GM12892 (cell line): ENCODE data around the gene IQGAP2.
A peak's percentile ranks its signal among the peaks of the same experiment; 100 is the strongest.

ENCODE experiments used
- DNase-seq: peaks from one replicate; pipeline ENCODE4 v3.0.0; 2011; ENCODE audit not compliant: insufficient read length
- FAIRE-seq: peaks from 2 replicates; lab custom pipeline; 2011; peaks lifted over from hg19 to GRCh38; lab: Jason Lieb, UNC
- POLR2A ChIP-seq: IDR thresholded peaks from 2 replicates; pipeline ENCODE4 v1.6.1; 2011; ENCODE audit warnings: low read depth, low read length, control low read depth
- POLR2AphosphoS5 ChIP-seq: IDR thresholded peaks from 2 replicates; pipeline ENCODE4 v1.6.1; 2011; ENCODE audit warnings: low read depth, low read length, control low read depth
- TAF1 ChIP-seq: IDR thresholded peaks from 2 replicates; pipeline ENCODE4 v1.6.1; 2011; ENCODE audit warnings: low read depth, mild to moderate bottlenecking, control low read depth, low read length, borderline replicate concordance

IQGAP2 gene

DNA sequence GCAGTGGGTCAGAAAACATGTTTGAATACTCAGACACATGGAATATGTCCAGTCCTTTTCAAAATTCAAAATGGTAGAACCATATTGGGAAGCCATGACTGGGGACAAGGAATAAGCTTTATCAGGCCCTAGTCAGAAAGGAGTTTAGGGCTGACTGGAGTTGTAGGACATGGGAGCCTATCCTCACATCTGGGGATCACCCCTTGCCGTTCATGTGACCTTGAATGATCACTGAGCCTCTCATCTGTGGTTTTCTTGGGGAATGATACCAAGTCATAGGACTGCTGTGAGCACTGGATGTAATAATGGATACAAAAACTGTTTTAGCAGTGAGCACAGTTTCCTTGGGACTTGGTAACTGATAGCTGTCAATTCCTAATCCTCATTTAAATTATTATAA lies 84.7 kb downstream of the IQGAP2 start:
- peak; percentile 53 for FAIRE-seq

DNA sequence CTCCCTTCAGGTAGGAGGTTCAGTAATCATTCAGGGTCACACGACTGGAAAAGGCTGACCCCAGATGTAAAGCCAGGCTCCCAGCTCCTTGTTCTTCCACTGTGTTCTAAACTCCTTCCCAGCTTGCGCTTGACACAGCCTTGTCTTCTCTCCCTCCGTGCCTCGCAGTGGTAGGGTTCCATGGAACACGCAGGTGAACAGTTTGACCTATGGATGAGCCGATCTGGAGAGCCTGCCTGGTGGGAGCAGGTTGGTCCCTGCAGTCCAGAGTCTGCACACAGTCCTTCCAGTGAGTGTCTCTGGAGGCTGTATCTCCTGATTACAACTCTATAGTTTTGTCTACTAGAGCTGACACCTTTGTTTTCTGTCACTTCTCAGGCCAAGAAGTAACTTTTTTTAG lies 85.9 kb downstream of the IQGAP2 start:
- TF ChIP-seq POLR2A (no peak), TAF1 (no peak), POLR2AphosphoS5 (no peak)
- no peak for FAIRE-seq

More for the DNA sequence above, 84.7 kb downstream of the IQGAP2 start:
- no peak for DNase-seq
- TF ChIP-seq TAF1 (no peak), POLR2A (no peak), POLR2AphosphoS5 (no peak)

DNA sequence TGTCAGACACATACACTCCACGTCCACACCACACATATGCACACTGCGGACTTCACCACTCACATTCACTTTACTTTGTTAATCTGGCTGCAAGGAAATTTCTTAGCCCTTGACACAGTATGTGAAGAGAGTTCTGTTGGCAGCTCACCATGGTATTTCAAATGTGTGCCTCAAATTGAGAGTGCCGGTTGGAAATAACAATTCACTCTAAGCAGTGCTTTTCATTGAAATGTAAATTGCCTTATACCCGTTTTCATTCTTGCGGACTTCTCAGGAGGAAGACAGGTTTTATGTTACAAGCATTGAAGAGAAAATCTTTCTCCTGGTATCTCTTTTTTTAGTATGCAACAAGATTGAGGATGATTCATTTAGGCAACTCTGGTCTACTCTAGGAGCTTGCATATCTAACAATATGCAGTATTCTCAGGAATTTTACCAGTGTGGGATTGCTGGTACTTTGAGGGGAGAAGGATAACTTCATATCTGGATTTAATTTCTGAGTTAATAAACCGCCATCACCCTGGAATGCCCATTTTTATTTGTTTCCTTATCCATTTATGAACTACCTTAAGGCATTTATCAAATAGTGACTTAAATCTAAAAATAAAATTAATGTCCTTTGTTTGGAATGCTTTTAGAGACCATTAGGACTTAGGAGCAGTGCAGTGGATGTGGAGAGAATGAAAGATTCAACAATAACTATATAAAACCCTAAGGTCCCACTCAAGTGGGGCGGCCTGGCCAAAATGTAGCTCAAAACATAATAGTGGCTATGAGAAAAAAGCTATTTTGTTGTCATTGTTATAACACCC lies 87.0 kb downstream of the IQGAP2 start:
- no peak for DNase-seq
- TF ChIP-seq POLR2AphosphoS5 (no peak), TAF1 (no peak), POLR2A (no peak)
- no peak for FAIRE-seq

More for the DNA sequence above, 85.9 kb downstream of the IQGAP2 start:
- no peak for DNase-seq

DNA sequence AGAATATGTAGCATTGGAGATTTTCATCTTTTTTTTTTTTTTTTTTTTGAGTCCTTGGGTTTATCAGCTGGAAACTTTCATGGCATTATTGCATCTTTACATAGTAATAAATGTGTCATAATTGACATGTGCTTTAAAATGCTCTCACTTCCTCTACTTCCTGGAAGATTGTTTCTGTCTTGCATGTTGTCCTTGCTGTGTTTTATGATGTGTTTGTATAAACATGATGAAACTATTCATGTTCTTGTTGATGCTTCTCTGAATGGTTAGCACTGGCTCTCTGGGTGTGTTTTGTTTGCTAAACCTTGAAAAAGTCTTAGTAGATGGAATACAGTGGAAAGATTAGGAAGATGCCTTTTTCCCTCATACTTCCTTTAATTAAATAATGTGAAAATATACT lies 87.9 kb downstream of the IQGAP2 start:
- DNase-seq (no peak), FAIRE-seq (no peak)
- no peak for TF ChIP-seq TAF1
- TF ChIP-seq POLR2AphosphoS5 = no peak
- TF ChIP-seq POLR2A = no peak

DNA sequence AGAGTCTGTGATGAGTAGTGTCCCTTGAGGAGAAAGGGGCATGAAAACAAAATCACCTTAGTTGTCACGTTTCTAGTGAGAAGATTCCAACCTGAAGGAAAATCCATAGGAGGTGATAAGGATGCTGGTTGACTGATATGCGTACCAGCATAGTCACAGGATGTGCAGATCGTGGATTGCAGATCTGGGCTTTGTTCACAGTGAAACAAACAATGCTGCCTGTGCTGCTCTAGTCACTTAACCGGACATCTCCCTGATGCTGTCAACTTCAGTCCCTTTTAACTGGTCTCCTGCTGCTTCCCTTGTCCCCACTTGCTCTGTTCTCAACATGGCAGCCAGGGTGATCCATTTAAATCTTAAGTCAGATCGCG lies 89.7 kb downstream of the IQGAP2 start:
- FAIRE-seq (no peak), DNase-seq (no peak)
- TF ChIP-seq POLR2A (no peak), POLR2AphosphoS5 (no peak), TAF1 (no peak)

DNA sequence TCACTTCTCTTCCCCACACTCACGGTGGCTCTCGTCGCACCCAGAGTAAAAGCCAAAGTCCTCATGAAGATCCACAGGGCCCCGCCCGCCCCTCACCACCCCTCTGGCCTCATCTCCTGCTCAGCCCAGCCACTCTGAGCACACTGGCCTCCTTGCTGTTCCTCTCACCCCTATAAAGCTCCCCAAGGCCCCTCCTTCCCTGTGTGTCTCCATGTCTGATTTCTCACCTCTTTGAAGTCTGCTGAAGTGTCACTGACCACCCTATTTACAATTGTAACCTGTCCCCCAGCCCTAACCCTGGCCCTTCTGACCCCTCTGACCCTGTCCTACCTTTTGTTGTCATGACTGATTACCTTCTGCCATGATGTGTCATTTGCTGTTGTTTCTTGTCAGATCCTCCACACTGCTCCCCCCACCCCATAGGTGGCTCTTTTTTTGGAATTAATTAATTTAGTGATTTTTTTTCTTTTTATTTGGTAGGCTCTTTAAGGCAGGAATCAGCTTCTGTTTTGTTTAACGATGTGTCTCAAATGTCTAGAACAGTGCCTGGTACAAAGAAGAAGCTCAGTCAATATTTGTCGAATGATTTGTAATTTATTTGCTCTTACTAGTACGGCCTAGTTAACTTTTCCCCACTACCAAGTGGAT lies 90.2 kb downstream of the IQGAP2 start:
- FAIRE-seq (no peak), DNase-seq (no peak)
- no peak for TF ChIP-seq POLR2A

DNA sequence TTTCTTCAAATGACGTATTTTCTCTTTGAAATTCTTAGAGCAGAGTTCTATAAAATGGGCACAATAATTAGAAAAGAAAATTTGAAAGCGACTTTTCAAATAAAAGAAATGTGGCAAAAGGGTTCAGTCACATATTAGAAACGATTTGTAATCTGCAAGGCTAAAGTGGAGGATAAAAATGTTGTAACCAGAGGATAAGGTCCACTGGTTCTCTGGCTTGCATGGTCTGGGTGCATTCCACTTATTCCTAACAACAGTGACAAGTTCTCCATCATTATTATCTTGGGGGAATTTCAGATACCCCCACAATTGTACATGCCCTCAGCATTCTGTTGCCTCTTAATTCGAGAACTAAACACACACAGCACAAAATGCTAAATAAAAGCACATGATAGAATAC lies 91.1 kb downstream of the IQGAP2 start:
- TF ChIP-seq POLR2A (no peak), POLR2AphosphoS5 (no peak), TAF1 (no peak)
- FAIRE-seq = no peak
- no peak for DNase-seq

DNA sequence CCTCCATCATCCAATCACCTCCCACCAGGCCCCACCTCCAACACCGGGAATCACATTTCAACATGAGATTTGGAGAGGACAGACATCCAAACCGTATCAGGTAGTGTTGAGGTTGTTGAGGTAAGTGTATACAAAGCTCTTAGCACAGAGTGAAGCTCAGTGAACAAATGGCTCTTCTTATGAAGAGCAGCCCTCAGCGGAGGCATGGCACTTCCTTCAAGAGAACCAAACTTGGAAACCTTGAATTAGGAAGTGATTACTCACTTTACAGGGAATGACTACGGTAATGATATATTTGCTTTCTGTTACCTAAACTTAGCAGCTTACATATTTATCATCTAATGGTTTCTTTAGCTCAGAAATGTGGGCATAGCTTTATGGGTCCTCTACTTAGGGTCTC lies 92.8 kb downstream of the IQGAP2 start:
- no peak for FAIRE-seq
- TF ChIP-seq POLR2A (no peak), POLR2AphosphoS5 (no peak), TAF1 (no peak)
- no peak for DNase-seq

DNA sequence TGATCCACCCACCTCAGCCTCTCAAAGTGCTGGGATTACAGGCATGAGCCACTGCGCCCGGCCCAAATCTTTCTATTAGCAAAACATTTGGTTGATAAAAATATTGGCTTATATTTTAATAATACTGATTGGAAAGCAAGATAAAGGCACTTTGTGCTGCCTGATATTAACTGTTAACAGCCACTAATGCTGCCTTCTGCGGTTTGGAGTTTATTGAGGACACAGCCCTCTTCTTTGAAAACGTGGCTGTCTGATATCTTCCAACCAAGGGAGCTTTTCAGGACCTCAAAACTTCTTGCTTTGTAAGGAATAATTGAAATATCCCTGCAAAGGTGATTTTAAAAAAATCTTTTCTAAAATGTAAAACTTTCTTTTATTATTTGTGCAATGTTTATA lies 94.0 kb downstream of the IQGAP2 start:
- FAIRE-seq = no peak
- TF ChIP-seq POLR2AphosphoS5 = no peak
- TF ChIP-seq TAF1 = no peak
- TF ChIP-seq POLR2A = no peak
- DNase-seq = no peak

DNA sequence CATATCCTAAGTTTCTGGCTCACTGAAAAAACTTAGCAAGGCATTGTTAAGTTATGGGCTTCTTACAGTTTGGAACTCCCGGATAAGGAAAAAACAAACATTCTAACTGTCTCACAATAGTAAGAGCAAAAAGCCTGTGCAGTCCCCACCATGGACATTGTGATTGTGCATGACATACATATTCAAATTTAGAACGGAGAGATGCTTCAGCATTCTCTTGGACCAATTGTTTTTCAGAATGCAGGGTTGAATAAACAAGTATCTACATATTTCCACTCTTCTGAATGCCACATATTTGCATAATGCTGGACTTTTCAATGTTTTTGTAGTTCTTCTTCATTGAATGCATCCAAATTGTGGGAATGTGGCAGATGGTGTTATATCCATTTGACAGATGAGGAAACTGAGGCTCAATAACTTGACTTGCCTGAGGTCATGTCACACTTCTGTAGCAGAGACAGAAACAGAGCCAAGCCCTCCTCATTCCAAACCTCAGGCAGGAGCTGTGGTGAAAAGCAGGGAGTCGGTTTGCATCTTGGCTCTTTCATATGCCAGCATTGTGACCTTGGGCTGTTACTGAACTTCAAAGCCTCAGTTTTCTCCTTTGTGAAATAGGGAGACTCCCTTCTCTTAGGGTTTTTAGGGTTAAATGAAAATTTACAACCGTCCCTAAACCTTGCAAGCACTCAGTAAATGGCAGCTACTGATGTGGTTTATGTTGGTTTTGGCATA lies 95.1 kb downstream of the IQGAP2 start:
- TF ChIP-seq POLR2AphosphoS5 = no peak
- no peak for TF ChIP-seq TAF1
- TF ChIP-seq POLR2A = no peak
- DNase-seq (no peak), FAIRE-seq (no peak)

DNA sequence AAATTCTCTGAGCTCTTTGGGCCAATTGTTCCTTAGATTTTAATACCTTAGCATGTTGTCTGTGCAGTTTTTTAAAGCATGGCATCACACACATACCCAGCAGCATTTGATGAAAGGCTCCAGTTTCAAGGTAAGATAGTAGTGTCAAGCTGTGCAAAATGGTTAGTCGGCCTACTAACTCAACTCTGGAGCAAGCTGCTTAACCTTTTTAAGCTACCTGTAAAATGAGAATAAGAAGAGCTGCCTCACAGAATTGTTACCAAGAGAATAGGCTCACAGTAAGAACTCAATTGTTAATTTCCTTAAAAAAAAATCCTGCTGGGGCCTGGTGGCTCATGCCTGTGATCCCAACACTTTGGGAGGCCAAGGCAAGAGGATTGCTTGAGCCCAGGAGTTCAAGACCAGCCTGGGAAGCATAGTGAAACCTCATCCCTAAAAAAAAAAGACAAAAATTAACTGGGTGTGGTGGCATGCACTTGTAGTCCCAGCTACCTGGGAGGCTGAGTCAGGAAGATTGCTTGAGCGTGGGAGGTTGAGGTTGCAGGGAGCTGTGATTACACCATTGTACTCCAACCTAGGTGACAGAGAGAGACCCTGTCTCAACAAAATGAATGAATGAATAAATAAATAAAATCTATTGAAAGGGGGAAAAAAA lies 96.5 kb downstream of the IQGAP2 start:
- FAIRE-seq = no peak

DNA sequence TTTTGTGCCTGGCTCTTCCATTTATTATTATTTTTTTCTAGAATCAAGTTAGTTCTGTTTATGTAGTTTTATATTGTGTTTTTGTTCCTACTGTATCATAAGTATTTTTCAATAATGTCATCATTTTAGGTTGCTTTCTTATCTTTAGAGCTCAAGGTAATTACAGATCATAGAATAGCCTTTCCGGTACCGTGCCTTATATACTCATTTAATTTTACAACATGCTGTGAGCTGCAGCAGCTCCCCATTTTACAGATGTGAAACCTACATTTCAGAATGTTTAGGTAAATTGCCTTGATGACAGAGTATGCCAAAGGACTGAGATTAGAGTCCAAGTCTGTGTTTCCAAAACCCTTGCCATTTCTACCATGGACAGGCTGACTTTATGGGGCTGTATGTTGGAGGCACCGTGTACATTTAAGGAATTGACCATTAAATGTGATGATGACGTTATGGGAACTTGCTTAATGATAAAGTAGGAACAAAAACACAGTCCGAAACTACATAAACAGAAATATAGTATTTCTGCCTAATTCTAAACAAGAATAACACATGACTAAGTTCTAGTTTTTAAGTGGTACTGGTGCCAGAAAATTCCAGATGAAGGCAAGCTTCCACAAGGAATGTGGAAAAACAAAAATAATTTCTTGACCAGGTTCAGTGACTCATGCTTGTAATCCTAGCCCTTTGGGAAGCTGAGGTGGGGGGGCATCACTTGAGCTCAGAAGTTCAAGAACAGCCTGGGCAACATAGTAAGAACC lies 97.7 kb downstream of the IQGAP2 start:
- no peak for TF ChIP-seq POLR2A
- TF ChIP-seq TAF1 = no peak
- no peak for TF ChIP-seq POLR2AphosphoS5
- no peak for FAIRE-seq
- no peak for DNase-seq

More for the DNA sequence above, 96.5 kb downstream of the IQGAP2 start:
- no peak for TF ChIP-seq TAF1
- TF ChIP-seq POLR2A = no peak
- TF ChIP-seq POLR2AphosphoS5 = no peak
- DNase-seq = no peak
